DMS 273 (cell line): ENCODE data around the gene LRRC27.
"Not testable (repeated sequence)": the region's sequence is repeated elsewhere in the genome, so short reads cannot be mapped to it uniquely, and the experiment has no call there.

Experiments
- DNase-seq: peaks from one replicate; lab custom pipeline; 2025; ENCODE audit not compliant: unreplicated experiment; lab: John Stamatoyannopoulos, UW

LRRC27 gene

DNA sequence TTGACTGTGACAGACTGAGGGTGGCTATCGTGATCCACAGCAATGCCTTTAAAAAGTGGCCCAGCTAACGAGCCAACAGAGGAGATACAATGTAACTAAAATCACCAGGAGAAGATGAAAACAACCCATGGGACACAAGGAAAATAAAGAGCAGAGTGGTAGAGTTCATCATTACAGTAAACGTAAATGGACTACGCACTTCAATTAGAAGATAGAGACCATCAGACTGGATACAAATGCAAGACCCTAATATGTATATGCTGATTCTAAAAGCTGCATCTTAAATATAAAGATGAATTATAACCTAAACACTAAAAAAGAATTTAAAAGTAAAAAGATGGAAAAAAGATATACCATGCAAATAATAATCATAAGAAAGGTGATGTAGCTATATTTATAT, 17.7 kb upstream of the LRRC27 start:
- DNase-seq = no peak

DNA sequence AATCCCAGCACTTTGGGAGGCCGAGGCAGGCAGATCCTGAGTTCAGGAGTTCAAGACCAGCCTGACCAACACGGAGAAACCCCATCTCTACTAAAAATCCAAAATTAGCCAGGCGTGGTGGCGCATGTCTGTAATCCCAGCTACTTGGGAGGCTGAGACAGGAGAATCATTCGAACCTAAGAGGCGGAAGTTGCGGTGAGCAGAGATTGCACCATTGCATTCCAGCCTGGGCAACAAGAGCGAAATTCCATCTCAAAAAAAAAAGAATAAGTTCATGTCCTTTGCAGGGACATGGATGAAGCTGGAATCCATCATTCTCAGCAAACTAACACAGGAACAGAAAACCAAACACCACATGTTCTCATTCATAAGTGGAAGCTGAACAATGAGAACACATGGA, 17.1 kb upstream of the LRRC27 start:
- not testable (repeated sequence) for DNase-seq

DNA sequence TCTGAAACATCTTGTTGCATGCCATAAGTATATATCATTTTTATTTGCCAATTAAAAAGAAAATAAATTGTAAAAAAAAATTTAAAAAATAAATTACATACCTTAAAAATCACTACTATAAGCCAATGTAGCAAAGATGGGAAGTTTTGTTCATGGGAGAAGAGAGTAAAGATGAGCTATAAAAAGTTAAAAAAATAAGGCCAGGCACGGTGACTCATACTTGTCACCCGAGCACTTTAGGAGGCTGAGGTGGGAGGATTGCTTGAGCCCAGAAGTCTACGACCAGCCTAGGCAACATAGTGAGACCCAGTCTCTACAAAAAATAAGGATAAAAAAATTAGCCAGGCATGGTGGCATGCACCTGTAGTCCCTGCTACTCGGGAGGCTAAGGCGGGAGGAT, 15.9 kb upstream of the LRRC27 start:
- no peak for DNase-seq

DNA sequence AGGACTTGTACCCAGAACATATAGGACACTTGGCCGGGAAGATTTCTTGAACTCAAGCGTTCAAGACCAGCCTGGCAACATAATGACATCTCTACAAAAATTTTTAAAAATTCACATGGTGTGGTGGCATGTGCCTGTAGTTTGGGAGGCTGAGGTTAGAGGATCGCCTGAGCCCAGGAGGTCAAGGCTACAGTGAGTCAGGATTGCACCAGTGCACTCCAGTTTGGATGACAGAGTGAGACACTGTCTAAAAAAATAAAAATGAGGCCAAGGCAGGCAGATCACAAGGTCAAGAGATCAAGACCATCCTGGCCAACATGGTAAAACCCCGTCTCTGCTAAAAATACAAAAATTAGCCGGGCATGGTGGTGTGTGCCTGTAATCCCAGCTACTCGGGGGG, 14.5 kb upstream of the LRRC27 start:
- not testable (repeated sequence) for DNase-seq

DNA sequence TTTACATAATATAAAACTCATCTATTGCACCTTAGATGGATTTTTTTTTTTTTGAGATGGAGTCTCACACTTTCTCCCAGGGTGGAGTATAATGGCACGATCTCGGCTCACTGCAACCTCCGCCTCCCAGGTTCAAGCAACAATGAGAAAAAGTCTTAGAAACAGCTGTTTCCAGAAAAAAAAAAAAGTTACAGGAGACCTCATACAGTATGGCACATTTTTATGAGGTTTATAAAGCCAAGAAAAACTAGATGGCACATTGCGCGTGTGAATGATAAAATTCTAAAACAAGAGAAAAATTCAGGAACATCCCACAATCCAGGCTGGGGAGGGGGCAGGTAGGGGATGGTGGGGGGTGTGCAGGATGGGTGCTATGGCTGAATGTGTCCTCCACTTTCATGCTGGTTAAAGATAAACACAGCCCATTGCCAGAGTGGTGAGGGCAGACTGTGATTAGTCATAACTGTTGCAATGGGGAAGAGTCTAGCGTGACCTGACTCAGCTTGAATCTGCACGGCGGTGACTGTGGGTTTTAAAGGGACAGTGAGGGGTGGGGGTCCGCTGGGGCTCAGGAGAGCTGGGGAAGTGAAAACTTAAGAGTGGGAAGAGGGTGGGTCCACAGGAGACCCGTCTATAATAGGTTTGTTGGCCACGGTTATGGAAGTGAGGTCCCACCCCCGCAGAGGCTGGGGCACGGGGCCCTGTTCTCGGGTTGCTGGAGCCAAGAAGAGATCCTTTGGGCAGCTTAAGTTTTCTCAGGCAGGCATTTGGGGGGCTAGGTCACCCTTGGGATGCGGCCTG, 11.9 kb upstream of the LRRC27 start:
- DNase-seq = peak; percentile 55

DNA sequence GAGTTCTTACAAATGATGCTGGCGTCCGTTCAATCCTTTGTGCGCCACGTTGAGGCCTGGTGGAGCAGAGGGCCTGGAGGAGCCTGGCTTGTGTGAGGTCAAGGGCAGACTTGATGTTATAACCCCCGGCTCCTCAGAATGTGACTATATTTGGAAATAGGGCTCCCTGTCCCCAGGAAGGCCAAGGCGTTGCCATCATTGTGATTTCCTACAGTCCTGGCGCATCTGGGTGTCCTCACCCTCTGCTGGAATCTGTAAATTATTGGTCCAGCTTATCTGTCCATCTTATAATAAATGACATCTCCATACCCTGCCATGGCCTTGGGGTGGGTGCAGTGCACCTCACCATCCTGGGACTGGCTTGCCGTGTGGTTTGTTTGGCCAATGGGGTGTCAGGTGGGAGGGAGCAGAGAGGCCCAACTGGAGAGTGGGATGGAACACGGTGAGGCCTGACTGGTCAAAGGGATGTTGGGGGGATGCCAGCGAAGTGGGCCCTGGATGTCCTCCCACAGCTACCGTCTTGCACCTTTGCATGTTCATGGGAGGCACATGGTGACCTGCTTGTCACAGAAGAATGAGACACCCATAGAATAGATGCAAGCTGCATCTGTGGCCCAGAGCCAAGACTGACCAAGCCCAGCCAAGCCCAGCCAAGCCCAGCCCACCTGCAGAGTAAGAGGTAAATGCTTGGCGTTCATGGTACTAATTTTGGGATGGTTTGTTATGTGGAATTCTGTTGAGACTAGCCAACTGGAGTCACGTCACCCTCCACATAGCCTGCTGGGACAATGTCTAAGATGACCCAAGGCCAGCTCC, 11.1 kb upstream of the LRRC27 start:
- no peak for DNase-seq

DNA sequence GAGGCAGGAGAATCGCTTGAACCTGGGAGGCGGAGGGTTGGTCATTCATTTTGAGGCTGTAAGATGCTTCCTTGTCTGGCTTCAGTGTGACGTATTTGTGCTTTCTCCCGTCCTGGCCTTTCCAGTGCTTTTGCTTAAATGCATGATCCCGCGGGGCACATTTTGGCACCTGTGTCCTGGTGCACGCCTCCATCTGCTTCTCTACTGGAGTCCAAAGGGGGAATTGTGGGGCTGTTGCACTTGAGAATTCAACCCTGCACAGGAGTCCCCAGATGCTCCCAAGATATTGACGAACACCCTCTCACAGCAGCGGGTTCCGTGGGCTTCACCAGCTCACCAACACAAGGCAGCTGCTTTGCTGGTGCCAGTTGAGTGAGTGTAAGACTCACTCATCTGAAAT, 10.3 kb upstream of the LRRC27 start:
- peak; percentile 46 for DNase-seq

DNA sequence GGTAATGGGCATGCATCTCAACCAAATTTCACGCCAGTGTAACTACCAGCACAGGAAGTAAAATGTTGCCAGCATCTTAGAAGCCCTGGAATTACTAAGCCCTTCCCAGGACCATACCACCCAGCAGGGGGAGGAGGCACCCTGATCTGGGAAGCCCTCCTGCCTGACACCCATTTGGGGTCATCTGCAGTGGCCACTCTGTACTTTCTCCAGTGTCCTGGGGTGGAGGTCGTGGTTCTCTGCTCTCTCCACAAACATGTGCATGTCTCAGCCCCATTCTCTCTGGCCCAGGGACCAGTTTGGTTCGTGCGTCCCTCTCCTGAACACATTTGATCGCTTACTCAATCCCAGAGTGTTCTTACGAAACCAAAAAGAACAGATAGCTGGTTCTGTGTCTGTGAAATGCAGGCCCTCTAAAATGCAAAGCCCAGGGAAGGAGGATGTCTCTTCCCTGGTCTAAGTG, 9.4 kb upstream of the LRRC27 start:
- peak; percentile 8 for DNase-seq

DNA sequence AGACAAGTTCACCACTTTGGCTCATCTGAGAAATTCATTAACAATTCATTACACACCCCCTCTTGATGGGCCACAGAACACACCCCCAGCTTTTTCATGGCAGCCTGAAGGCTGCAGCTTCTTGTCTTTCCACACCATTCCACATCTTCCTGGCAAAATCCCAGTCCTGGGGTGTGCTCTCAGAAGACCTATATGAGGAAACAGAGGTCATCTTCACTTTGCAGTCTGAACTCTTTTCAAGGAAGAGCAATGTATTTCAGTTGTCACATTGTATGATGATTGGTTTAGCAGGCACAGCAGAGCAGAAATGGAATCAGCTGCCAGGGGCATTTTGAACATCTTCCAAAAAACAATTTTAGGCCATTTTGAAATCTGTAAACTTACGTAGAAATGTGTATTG, 7.8 kb upstream of the LRRC27 start:
- DNase-seq = no peak

DNA sequence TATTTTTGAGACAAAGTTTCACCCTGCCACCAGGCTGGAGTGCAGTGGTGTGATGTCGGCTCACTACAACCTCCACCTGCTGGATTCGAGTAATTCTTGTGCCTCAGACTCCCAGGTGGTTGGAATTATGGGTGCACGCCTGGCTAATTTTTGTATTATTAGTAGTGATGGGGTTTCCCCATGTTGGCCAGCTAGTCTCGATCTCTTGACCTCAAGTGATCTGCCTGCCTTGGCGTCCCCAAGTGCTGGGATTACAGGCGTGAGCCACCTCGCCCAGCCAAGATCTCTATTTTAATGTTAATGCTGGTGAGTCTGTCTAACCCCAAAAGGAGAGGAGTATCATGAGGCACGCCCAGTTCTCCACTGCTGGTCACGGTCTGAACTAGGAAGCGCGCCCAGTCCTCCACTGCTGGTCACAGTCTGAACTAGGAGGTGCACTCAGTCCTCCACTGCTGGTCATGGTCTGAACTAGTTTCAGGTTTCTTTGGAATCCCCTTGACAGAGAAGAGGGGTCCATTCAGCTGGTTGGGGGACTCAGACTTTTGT, 5.6 kb upstream of the LRRC27 start:
- DNase-seq = no peak

DNA sequence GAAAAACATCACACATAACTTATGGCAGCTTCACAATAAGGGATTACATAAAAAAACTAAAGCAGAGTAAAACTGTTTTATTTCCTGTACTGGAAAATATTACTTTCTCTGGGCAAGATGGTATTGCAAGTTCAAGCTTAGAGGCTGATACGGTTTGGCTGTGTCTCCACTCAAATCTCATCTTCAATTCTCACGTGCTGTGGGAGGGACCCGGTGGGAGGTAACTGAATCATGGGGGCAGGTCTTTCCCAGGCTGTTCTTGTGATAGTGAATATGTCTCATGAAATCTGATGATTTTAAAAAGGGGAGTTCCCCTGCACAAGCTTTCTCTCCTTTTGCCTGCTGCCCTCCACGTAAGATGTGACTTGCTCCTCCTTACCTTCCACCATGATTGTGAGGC, 5.1 kb upstream of the LRRC27 start:
- no peak for DNase-seq

DNA sequence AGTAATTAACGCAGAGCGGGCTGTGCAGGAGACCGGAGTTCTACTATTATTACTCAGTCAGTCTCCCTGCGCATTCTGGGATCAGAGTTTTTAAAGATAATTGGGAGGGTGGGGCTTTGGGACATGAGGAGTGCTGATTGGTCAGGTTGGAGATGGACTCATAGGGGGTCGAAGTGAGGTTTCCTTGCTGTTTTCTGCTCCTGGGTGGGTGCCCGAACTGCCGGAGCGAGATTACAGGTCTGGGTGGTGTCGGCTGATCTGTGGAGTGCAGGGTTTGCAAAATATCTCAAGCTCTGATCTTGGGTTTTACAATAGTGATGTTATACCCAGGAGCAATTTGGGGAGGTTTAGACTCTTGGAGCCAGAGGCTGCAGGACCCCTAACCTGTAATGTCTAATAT, 3.9 kb upstream of the LRRC27 start:
- no peak for DNase-seq

DNA sequence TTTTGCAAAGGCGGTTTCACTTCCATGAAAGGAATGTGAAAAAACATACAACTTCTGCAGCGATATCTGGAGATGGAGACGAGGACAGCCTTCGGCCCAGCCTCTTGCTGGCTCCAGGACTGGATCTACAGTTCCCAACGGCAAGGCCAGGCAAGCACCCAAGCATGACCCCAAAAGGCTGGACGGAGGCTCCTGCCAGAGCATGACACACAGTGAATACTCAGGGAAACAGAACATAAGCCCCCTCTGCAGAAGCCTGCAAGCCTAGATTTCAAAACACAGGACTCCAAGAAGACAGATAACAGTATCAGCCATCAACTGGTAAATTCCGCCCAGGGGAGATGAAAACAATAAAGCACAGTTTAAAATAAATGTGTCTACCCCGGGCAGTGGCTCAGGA, 3.3 kb upstream of the LRRC27 start:
- no peak for DNase-seq

DNA sequence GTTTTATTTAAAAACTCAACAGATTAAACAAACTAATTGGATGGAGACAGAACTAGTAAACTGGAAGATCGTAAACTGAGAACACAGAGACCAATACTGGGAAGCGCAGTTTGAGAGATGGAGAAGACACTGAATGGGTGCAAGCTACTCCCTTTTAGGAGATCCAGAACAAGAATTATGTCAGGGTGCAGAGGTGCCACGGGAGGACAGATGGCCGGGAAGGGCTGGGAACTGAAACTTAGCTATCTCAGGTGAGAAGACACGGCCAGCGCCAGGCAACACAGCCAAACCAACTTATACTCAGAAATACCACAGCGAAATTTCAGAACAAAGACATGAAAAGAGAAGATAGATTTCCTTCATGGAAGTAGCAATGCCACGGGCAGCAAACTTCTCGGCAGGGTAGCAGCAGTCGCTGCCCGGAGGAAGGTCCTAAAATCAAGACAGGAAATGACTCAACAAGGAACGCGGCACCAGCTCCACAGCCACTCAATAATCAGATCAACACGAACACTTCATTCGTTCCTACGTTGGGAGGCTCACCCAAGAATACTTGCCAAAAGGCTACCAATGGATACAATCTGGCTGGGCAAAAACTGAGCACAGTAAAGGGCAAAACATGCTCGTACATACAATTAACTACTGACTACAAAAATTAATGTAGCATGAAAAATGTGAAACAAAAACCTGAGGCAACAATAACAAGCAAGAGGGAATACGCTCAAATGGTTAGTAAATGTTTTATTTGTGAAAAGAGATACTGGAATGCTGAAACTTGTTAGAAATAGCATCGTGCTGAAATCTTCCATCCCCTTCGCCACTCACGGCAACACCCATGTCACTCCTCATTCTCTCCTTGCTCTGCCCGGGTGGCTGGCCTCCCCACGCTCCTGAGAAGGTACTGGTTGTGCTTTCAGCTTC, 2.2 kb upstream of the LRRC27 start:
- DNase-seq = peak; percentile 35

DNA sequence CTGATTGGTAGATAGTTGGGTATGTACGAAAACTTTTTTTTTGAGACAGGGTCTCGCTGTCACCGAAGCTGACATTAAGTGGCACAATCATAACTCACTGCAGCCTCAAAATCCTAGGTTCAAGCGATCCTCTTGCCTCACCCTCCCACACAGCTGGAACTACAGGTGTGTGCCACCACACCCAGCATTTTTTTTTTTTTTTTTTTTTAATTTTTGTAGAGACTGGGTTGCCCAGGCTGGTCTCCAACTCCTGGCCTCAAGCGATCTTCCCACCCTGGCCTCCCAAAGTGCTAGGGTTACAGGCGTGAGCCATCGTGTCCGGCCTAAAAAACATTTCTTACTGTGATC, 1.5 kb upstream of the LRRC27 start:
- no peak for DNase-seq

DNA sequence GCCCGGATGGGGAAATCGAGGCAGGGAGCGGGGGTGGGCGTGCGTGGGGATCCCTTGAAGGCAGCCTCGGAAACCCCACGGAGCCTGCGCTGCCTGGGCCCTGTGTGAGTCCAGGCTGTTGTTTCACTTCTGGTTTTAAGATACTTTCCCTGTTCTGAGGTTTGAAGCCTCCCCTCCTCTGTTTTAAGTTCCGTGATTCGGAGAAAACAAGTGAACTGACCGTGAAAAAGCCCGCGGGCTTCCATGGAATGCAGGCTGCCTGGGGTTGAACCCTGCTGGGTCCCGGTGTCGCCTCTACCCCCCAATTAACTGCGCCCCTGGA, 401 bp downstream of the LRRC27 start:
- DNase-seq = no peak

DNA sequence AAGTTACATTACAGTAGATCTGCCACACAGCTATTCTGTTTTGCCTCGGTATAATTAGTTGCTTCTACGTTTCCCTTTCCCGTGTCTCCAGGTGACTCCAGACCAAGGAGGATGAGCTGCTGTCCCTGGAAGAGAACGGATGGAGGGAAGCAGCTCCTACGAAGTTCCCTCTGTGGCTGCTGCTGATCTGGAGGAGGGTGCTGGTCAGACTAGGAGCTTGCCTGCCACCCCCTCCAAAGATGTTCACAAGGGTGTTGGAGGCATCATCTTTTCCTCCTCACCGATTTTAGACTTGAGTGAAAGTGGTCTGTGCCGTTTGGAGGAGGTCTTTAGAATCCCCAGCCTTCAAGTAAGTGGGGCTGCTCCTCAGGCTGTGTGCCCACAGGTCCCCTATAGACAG, 1.4 kb downstream of the LRRC27 start:
- no peak for DNase-seq

DNA sequence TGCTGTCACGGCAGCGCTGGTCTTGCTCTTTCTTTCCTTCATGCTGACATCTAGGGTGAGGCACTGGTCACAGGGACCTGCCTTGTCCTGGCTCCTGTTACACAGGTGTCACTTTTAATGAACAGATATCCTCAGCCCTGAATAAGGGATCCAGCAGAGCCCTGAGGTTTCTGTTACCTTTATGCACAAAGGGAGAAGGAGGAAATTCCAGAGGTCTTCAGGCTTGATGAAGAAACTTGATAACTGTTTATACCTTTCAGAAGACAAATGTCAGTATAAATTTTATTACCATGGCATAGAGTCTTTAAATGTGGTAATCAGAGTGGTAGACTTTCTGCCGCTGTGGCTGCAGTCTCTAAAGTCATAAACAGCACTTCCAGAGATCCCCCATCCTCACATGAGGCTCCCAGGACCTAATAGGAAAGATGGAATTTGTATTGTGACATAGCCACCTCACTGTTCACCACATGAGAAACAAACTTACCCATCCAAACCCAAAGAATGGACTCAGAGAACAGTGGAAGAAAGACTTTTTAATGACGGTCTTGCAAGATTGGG, 2.7 kb downstream of the LRRC27 start:
- DNase-seq = no peak

DNA sequence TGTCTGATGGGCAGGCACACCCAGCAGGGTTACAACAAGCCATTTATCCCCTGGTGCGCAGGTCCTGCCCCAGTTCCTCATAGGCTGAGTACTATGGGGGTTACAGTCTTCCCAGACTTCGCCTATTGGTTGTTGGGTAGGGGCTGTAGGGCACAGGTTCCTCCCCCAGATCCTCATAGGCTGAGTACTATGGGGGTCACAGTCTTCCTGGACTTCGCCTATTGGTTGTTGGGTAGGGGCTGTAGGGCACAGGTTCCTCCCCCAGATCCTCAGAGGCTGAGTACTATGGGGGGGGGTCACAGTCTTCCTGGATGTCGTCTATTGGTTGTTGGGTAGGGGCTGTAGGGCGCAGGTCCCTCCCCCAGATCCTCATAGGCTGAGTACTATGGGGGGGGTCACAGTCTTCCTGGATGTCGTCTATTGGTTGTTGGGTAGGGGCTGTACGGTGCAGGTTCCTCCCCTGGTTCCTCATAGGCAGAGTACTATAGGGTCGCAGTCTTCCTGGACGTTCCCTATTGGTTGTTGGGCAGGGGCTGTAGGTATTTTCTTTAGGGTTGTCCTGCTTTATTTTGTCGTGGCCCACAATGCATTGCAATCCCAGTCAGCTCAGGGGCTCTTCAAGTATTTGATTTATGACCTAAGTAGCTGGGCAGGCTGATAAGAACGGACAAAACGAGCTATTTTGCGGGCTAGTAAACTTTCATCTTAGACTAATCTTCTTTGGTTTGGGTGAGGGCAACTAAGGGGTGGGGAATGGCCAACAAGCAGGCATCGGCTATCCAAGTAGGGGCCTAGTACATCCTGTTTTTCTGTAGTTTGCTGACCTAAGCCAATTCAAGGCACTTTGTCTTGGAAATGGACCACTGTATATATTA, 3.4 kb downstream of the LRRC27 start:
- no peak for DNase-seq
